Activated CD8-positive, alpha-beta memory T cell treated with anti-CD3 and anti-CD28 coated beads for 1 hour (primary cell): ENCODE data around the gene OSBPL10.
"Not testable (repeated sequence)": the region's sequence is repeated elsewhere in the genome, so short reads cannot be mapped to it uniquely, and the experiment has no call there.

Source experiments
- DNase-seq, 2 donors: peaks; one replicate each; pipeline ENCODE4 v3.0.0-alpha.2; 2020; ENCODE audit warnings: low read depth in 1 of 2; ENCODE audit errors: extremely low read depth in 1 of 2

OSBPL10 gene

GRCh38 chr3:31892916-31893573, 88.0 kb downstream of the OSBPL10 start:
- DNase-seq, result no peak

GRCh38 chr3:31892500-31892899, 88.6 kb downstream of the OSBPL10 start:
- DNase-seq, result no peak

- no peak for DNase-seq
Observed at GRCh38 chr3:31891876-31892455, 89.1 kb downstream of the OSBPL10 start.

GRCh38 chr3:31890742-31891469, 90.2 kb downstream of the OSBPL10 start:
- no peak for DNase-seq

GRCh38 chr3:31890007-31890406, 91.1 kb downstream of the OSBPL10 start:
- DNase-seq, result no peak

- DNase-seq, result no peak
Observed at GRCh38 chr3:31885235-31885634, 95.8 kb downstream of the OSBPL10 start.

GRCh38 chr3:31884251-31884650, 96.8 kb downstream of the OSBPL10 start:
- no peak for DNase-seq

GRCh38 chr3:31882895-31883294, 98.2 kb downstream of the OSBPL10 start:
- no peak for DNase-seq

- DNase-seq, result no peak
Observed at GRCh38 chr3:31882431-31882830, 98.6 kb downstream of the OSBPL10 start.

GRCh38 chr3:31880482-31881078, 100.5 kb downstream of the OSBPL10 start:
- DNase-seq, result no peak

GRCh38 chr3:31880020-31880419, 101.0 kb downstream of the OSBPL10 start:
- no peak for DNase-seq

GRCh38 chr3:31879365-31879764, 101.7 kb downstream of the OSBPL10 start:
- no peak for DNase-seq

- no peak for DNase-seq
Observed at GRCh38 chr3:31878231-31878838, 102.7 kb downstream of the OSBPL10 start.

- DNase-seq, result no peak
Observed at GRCh38 chr3:31876331-31876730, 104.7 kb downstream of the OSBPL10 start.

- DNase-seq, result no peak
Observed at GRCh38 chr3:31875437-31875836, 105.6 kb downstream of the OSBPL10 start.

- DNase-seq, result no peak
Observed at GRCh38 chr3:31873254-31873820, 107.7 kb downstream of the OSBPL10 start.

GRCh38 chr3:31871939-31872507, 109.0 kb downstream of the OSBPL10 start:
- no peak for DNase-seq

GRCh38 chr3:31870111-31870510, 111.0 kb downstream of the OSBPL10 start:
- DNase-seq, result not testable (repeated sequence)

- no peak for DNase-seq
Observed at GRCh38 chr3:31868236-31868635, 112.8 kb downstream of the OSBPL10 start.

GRCh38 chr3:31862666-31863279, 118.3 kb downstream of the OSBPL10 start:
- no peak for DNase-seq
